Lower lobe of right lung (tissue), 2 donors: ENCODE data around the gene DEDD. TPM values are rescaled to one million over a fixed set of nuclear protein-coding genes. Genes with fewer than 3 reads are reported as not detected.
A peak's percentile ranks its signal among the peaks of the same experiment; 100 is the strongest.

ENCODE experiments used
- ATAC-seq, 2 donors: fragments of 200-7000 bp; cut with Tn5 transposase; one replicate each; pipeline ENCODE4 v1.9.1; 2020 to 2022; ENCODE audit warnings: mild to moderate bottlenecking in 2 of 2, moderate library complexity in 2 of 2
- DNase-seq: peaks from one replicate; pipeline ENCODE4 v3.0.0-alpha.2; 2020
- H3K27ac ChIP-seq: fragments of 200-600 bp; one replicate; pipeline ENCODE4 v1.8.0; 2022
- H3K27me3 ChIP-seq: fragments of 200-600 bp; one replicate; pipeline ENCODE4 v1.8.0; 2022; ENCODE audit warnings: low read depth
- H3K36me3 ChIP-seq: fragments of 200-600 bp; one replicate; pipeline ENCODE4 v1.8.0; 2022; ENCODE audit warnings: mild to moderate bottlenecking
- H3K4me1 ChIP-seq: fragments of 200-600 bp; one replicate; pipeline ENCODE4 v1.8.0; 2022
- H3K4me3 ChIP-seq: fragments of 200-600 bp; one replicate; pipeline ENCODE4 v1.8.0; 2022; ENCODE audit warnings: mild to moderate bottlenecking
- H3K9me3 ChIP-seq: fragments of 200-600 bp; one replicate; pipeline ENCODE4 v1.8.0; 2022
- CTCF ChIP-seq: fragments of 200-600 bp; IDR thresholded peaks from one replicate; pipeline ENCODE4 v1.8.0; 2022; ENCODE audit warnings: antibody characterized with exemption, mild to moderate bottlenecking
- intact Hi-C: fragments of 100-400 bp; cut with DNase I; formaldehyde crosslinking; loops from one replicate; pipeline ENCODE4 v1.11.0; 2022
- total RNA-seq: library from RNA; stranded (reverse); fragmentation: NEBNext Ultra II Directional; extraction: Animal tissue kit (Norgen Biotek cat#: 25700); gene quantifications from one replicate; pipeline ENCODE4 v1.2.1, GENCODE V29; 2021
- donor health status: DM: no; HTN: yes; CAD: no; lungs with severe emphysema.

Gene DEDD
- total RNA-seq, 1 donor from 2014 or later: 38.3 TPM

GRCh38 chr1:161162052-161162451 is 29.6 kb upstream of the DEDD start:
- no peak for DNase-seq
- no peak for TF ChIP-seq CTCF
- Histone ChIP-seq H3K36me3 (peaks cover 53% of the 10 kb centered on the region), H3K4me1 (peaks cover 48% of the 10 kb centered on the region), H3K4me3 (no peak overlapping the region), H3K9me3 (no peaks in the 10 kb centered on the region), H3K27ac (no peak overlapping the region), H3K27me3 (no peaks in the 10 kb centered on the region)
- intact Hi-C loops: no loop called here
- no peak for ATAC-seq

GRCh38 chr1:161161652-161162051 is 29.2 kb upstream of the DEDD start:
- Histone ChIP-seq H3K4me3 (no peak overlapping the region), H3K36me3 (peaks cover 57% of the 10 kb centered on the region), H3K27me3 (no peaks in the 10 kb centered on the region), H3K4me1 (peaks cover 44% of the 10 kb centered on the region), H3K27ac (no peak overlapping the region), H3K9me3 (no peaks in the 10 kb centered on the region)
- no peak for TF ChIP-seq CTCF
- DNase-seq: no peak
- intact Hi-C loops: no loop called here
- no peak for ATAC-seq

- no peak for DNase-seq
- no peak for ATAC-seq
- intact Hi-C loops: no loop called here
- H3K4me1 ChIP-seq: peaks cover 44% of the 10 kb centered on the region
- H3K4me3 ChIP-seq: peak overlapping the region; percentile 98
- no peak overlapping the region for H3K27ac ChIP-seq
- H3K9me3 ChIP-seq: no peaks in the 10 kb centered on the region
- no peaks in the 10 kb centered on the region for H3K27me3 ChIP-seq
- TF ChIP-seq CTCF: no peak
- H3K36me3 ChIP-seq: peaks cover 58% of the 10 kb centered on the region
Observed at GRCh38 chr1:161160671-161161145, 28.2 kb upstream of the DEDD start.

- DNase-seq (no peak), ATAC-seq (no peak)
- intact Hi-C loops: no loop called here
- peaks cover 58% of the 10 kb centered on the region for H3K36me3 ChIP-seq
- peak overlapping the region; percentile 88 for H3K27ac ChIP-seq
- H3K9me3 ChIP-seq: no peaks in the 10 kb centered on the region
- no peaks in the 10 kb centered on the region for H3K27me3 ChIP-seq
- no peak for TF ChIP-seq CTCF
- H3K4me3 ChIP-seq: peak overlapping the region; percentile 98
- peaks cover 39% of the 10 kb centered on the region for H3K4me1 ChIP-seq
Observed at GRCh38 chr1:161159913-161160243, 27.4 kb upstream of the DEDD start.

GRCh38 chr1:161159087-161159912 is 26.8 kb upstream of the DEDD start, which contains the start of gene USP21:
Gene USP21, plus strand, starts transcription at chr1:161159500. Its CDS starts 1,141 bp downstream, at chr1:161160641.
- peak; percentile 9 for TF ChIP-seq CTCF
- DNase-seq (peak; percentile 94), ATAC-seq (peak; percentile 95 to 98)
- Histone ChIP-seq H3K27ac (peak within 1 kb of the TSS; percentile 88), H3K36me3 (peaks cover 53% of the 10 kb centered on the region), H3K4me1 (peaks cover 43% of the 10 kb centered on the region), H3K4me3 (peak within 1 kb of the TSS; percentile 98), H3K9me3 (no peaks in the 10 kb centered on the region), H3K27me3 (no peaks in the 10 kb centered on the region)
- intact Hi-C loops: no loop called here
